K562 (cell line): Measurements from ENCODE around the gene PRXL2B. TPM values are rescaled to one million over a fixed set of nuclear protein-coding genes. Genes with fewer than 3 reads are reported as not detected.

ENCODE experiments used
- ATAC-seq: fragments of 200-7000 bp; cut with Tn5 transposase; 3 replicates; pipeline ENCODE4 v1.9.1; 2020; ENCODE audit warnings: moderate library complexity
- BruUV-seq: library from RNA; stranded (reverse); fragments of 400-500 nt; replicated peaks from 2 replicates; lab custom pipeline; 2021; lab: Mats Ljungman, UMichigan
- CTCF ChIA-PET: fragments of 300-600 bp; formaldehyde crosslinking; extraction: SDS; loops from one replicate; lab custom pipeline; 2021; ENCODE audit warnings: low intra/inter-chr PET ratio; lab: Yijun Ruan, JAX
- POLR2A ChIA-PET: fragments of 300-600, 350-650 bp; sonication (Branson Sonifier 250); formaldehyde crosslinking; extraction: SDS; loops from one replicate; lab custom pipeline; 2021; ENCODE audit warnings: antibody characterized with exemption, inconsistent platforms; lab: Yijun Ruan, JAX
- DNase-seq, 4 experiments: peaks; one replicate each; pipeline versions ENCODE4 v3.0.0 to v3.0.0-alpha.2; 2011 to 2018; ENCODE audit warnings: low spot score in 3 of 4, mixed read lengths in 3 of 4; ENCODE audit errors: extremely low read depth in 1 of 4
- FAIRE-seq: peaks from 2 replicates; lab custom pipeline; 2011; peaks lifted over from hg19 to GRCh38; lab: Jason Lieb, UNC
- H2AFZ ChIP-seq: 2 replicates; pipeline ENCODE4 v1.6.0; 2011; ENCODE audit warnings: low read depth, low read length, control low read depth, inconsistent platforms
- H3K27ac ChIP-seq: fragments of 200-600 bp; 3 replicates; pipeline ENCODE4 v1.8.0; 2011; ENCODE audit warnings: low read depth, mild to moderate bottlenecking, control low read depth, inconsistent platforms, low read length, moderate library complexity, mixed read lengths; ENCODE audit errors: extremely low read depth
- H3K27me3 ChIP-seq, 2 experiments: fragments of 300-600 bp in 1 of 2; 2 replicates in 1 of 2; 3 replicates in 1 of 2; pipeline versions ENCODE4 v1.6.0 to v1.8.0; 2011; ENCODE audit warnings: inconsistent platforms in 2 of 2, low read length in 2 of 2, mild to moderate bottlenecking in 1 of 2, mixed read lengths in 1 of 2, moderate library complexity in 1 of 2; ENCODE audit not compliant: control insufficient read depth in 2 of 2, insufficient read depth in 2 of 2
- H3K36me3 ChIP-seq: fragments of 300-600 bp; 3 replicates; pipeline ENCODE4 v1.8.0; 2011; ENCODE audit warnings: mild to moderate bottlenecking, low read length, inconsistent platforms; ENCODE audit not compliant: control insufficient read depth, insufficient read depth
- H3K4me1 ChIP-seq, 2 experiments: fragments of 200-600 bp in 1 of 2; replicated peaks in 1 of 2; 2 replicates in 1 of 2; 3 replicates in 1 of 2; pipeline versions ENCODE4 v1.5.1 to v1.8.0; 2011; ENCODE audit warnings: inconsistent platforms in 2 of 2, low read length in 2 of 2, mild to moderate bottlenecking in 1 of 2, mixed read lengths in 1 of 2, moderate library complexity in 1 of 2; ENCODE audit not compliant: control insufficient read depth in 2 of 2, insufficient read depth in 2 of 2
- H3K4me2 ChIP-seq: 2 replicates; pipeline ENCODE4 v1.6.1; 2011; ENCODE audit warnings: low read length, control low read depth, inconsistent platforms, mixed read lengths; ENCODE audit not compliant: insufficient read depth
- H3K4me3 ChIP-seq: fragments of 200-600 bp; sonication (generic), shearing (Covaris generic); 2 replicates; pipeline ENCODE4 v1.5.1; 2016; ENCODE audit warnings: control low read depth, inconsistent platforms
- H3K79me2 ChIP-seq: fragments of 200-600 bp; 3 replicates; pipeline ENCODE4 v1.8.0; 2011; ENCODE audit warnings: low read length, inconsistent platforms; ENCODE audit not compliant: control insufficient read depth, insufficient read depth
- H3K9ac ChIP-seq, 2 experiments: 2 replicates each; pipeline versions ENCODE4 v1.6.0 to v1.6.1; 2011; ENCODE audit warnings: low read depth in 2 of 2, low read length in 2 of 2, control low read depth in 1 of 2, inconsistent platforms in 1 of 2, mild to moderate bottlenecking in 1 of 2, mixed read lengths in 1 of 2; ENCODE audit not compliant: insufficient read depth in 1 of 2
- H3K9me1 ChIP-seq: one replicate; pipeline ENCODE4 v1.6.0; 2011; ENCODE audit warnings: inconsistent platforms, mild to moderate bottlenecking, low read length, moderate library complexity; ENCODE audit not compliant: control insufficient read depth, insufficient read depth
- H3K9me3 ChIP-seq: replicated peaks from 2 replicates; pipeline ENCODE4 v1.5.1; 2011; ENCODE audit warnings: low read depth, low read length, inconsistent platforms; ENCODE audit not compliant: control insufficient read depth, insufficient read depth
- H4K20me1 ChIP-seq: replicated peaks from 2 replicates; pipeline ENCODE4 v1.6.1; 2011; ENCODE audit warnings: low read length, inconsistent platforms, mixed read lengths; ENCODE audit not compliant: control insufficient read depth, insufficient read depth
- LARP7 ChIP-seq: fragments of 450-650 bp; IDR thresholded peaks from 2 replicates; pipeline ENCODE4 v1.6.1; 2016
- MED1 ChIP-seq: sonication (generic); formaldehyde crosslinking; IDR thresholded peaks from 2 replicates; pipeline ENCODE4 v1.8.1; 2023; ENCODE audit warnings: missing genetic modification reagents, borderline replicate concordance
- SPI1 ChIP-seq: IDR thresholded peaks from 2 replicates; pipeline ENCODE4 v1.6.1; 2011; ENCODE audit warnings: low read depth, low read length, control low read depth, borderline replicate concordance
- ZNF224 ChIP-seq: sonication (generic); formaldehyde crosslinking; IDR thresholded peaks from 2 replicates; pipeline ENCODE4 v1.8.0; 2022; ENCODE audit warnings: mild to moderate bottlenecking, missing genetic modification reagents
- WGBS: fragments of 100-300 bp; shearing (Covaris generic); methylation state at CpG from one replicate; pipeline ENCODE4 v1.1.6; 2016; ENCODE audit warnings: low coverage, mixed read lengths; ENCODE audit not compliant: insufficient coverage; ENCODE audit errors: missing lambda C conversion rate; 5-methylcytosine and 5-hydroxymethylcytosine counted together
- in situ Hi-C: fragments of 300-500 bp; cut with MboI; formaldehyde crosslinking; loops from 4 replicates; pipeline ENCODE4 v1.15.0; 2018; ENCODE audit warnings: inconsistent platforms, mixed read lengths
- intact Hi-C: fragments of 100-400 bp; cut with micrococcal nuclease; formaldehyde crosslinking; loops from 2 replicates; pipeline ENCODE4 v1.14.2; 2022
- polyA plus RNA-seq, 8 experiments: library from polyadenylated mRNA; depleted of rRNA in 4 of 8; stranded (reverse) in 5 of 8; unstranded in 3 of 8; fragments of >200 nt; fragmentation: Nextera tagmentation in 2 of 8; fragmentation: Illumina TruSeq in 1 of 8; extraction: Ambion mirVana in 2 of 8; extraction: Trizol in 1 of 8; gene quantifications; 2 replicates each; pipeline versions ENCODE4 v1.2.1 to v1.2.3, GENCODE V29; 2011 to 2014; ENCODE audit warnings: inconsistent platforms in 1 of 8, missing spikeins in 1 of 8
- total RNA-seq, 7 experiments: library from RNA; depleted of rRNA in 6 of 7; stranded (reverse); fragments of >200 nt in 6 of 7; fragmentation: Illumina TruSeq in 2 of 7; extraction: Trizol in 2 of 7; gene quantifications; 2 replicates each; pipeline versions ENCODE4 v1.2.1 to v1.2.3, GENCODE V29; 2011 to 2021; ENCODE audit warnings: low replicate concordance in 1 of 7
- TF ChIP-seq, protein P1 (sequence below): fragments of 200-400 bp; formaldehyde crosslinking; IDR thresholded peaks from 2 replicates; pipeline ENCODE4 v1.6.1; 2017; ENCODE audit warnings: mild to moderate bottlenecking, low read depth, low read length, moderate library complexity
- TF ChIP-seq, protein P2 (sequence below), 2 experiments: fragments of 450-650 bp; IDR thresholded peaks; 2 replicates each; pipeline ENCODE4 v1.6.1; 2016; ENCODE audit warnings: mild to moderate bottlenecking in 2 of 2, borderline replicate concordance in 1 of 2, low read depth in 1 of 2, moderate library complexity in 1 of 2

Gene PRXL2B
- total and polyA plus RNA-seq, 9 of the 15 experiments (the other 6 are each of a cell fraction or from before 2014, with no cell fraction given), result 0.99 to 25.3 (median 11.8) TPM

DNA sequence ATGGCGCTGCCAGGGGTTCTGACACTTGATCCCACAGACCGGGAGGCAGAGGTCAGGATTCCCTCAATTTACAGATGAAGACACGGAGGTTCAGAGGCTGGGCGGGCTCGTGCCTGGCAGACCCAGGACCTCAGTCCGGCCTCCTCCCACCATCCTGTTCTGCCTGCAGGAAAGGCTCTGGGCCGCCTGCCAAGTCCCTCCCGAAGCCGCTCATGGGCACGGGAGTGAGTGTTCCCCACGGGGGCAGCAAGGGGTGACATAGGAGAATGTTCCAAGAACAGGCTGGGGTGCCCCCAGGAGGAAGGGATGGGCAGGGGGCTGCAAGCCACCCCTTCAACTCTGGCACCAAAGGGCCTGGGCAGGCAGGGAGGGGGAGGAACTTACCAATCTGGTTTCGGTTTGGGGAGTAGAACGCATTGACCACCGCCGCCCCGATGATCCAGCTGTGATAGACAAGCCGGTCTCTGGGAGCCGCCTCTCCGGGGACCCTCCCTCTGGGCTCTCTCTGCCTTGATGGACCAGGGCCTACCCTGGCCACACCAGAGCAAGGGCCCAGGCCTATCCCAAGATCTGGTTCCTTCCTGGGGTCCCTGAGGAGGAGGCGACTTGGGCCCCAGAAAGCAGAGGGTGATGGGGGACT, 7.5 kb downstream of the PRXL2B start (continued):
- TF ChIP-seq SPI1 (no peak), MED1 (CRISPR knock-in tag) (no peak), ZNF224 (CRISPR knock-in tag) (no peak)

DNA sequence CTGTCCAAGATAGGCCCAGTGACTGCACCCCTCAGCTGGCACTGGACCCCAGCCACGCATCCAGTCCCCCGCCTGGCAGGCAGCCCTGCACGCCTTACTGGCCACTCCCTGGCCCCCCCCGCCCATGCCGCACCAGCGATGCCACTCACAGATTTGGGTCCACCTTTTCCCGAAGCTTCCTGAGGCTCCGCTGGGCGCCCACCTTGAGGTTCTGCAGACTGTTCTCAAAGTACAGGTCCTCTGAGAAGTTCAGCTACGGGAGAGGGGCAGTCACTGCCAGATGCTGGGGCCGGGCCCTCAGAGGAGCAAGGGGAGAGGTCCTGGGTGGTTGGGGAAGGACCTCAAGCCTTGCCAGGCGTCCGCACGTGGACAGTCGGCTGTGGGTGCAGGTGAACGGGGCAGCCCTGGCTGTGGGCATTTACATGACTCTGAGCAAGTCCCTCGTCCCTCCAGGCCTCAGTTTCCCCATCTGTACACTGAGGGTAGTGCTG, 8.1 kb downstream of the PRXL2B start:
- Histone ChIP-seq H3K9me1 (no peaks in the 10 kb centered on the region), H3K4me3 (no peak overlapping the region), H4K20me1 (0 out of 2 replicates have a peak, but pooled peaks cover 6% of the 10 kb centered on the region), H3K27me3 (peaks cover 13 to 57% of the 10 kb centered on the region in 2 experiments; a peak in 4 of 5 replicates), H3K36me3 (no peaks in the 10 kb centered on the region), H3K4me2 (no peak overlapping the region), H3K9me3 (no peaks in the 10 kb centered on the region), H3K27ac (no peak overlapping the region), H3K79me2 (no peaks in the 10 kb centered on the region), H3K4me1 (peaks cover 0 to 57% of the 10 kb centered on the region in 2 experiments; a peak in 2 of 5 replicates), H2AFZ (no peak overlapping the region), H3K9ac (no peak overlapping the region)
- TF ChIP-seq, protein P1, sequence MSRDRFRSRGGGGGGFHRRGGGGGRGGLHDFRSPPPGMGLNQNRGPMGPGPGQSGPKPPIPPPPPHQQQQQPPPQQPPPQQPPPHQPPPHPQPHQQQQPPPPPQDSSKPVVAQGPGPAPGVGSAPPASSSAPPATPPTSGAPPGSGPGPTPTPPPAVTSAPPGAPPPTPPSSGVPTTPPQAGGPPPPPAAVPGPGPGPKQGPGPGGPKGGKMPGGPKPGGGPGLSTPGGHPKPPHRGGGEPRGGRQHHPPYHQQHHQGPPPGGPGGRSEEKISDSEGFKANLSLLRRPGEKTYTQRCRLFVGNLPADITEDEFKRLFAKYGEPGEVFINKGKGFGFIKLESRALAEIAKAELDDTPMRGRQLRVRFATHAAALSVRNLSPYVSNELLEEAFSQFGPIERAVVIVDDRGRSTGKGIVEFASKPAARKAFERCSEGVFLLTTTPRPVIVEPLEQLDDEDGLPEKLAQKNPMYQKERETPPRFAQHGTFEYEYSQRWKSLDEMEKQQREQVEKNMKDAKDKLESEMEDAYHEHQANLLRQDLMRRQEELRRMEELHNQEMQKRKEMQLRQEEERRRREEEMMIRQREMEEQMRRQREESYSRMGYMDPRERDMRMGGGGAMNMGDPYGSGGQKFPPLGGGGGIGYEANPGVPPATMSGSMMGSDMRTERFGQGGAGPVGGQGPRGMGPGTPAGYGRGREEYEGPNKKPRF, result no peak
- no peak for TF ChIP-seq LARP7
- TF ChIP-seq, protein P2, sequence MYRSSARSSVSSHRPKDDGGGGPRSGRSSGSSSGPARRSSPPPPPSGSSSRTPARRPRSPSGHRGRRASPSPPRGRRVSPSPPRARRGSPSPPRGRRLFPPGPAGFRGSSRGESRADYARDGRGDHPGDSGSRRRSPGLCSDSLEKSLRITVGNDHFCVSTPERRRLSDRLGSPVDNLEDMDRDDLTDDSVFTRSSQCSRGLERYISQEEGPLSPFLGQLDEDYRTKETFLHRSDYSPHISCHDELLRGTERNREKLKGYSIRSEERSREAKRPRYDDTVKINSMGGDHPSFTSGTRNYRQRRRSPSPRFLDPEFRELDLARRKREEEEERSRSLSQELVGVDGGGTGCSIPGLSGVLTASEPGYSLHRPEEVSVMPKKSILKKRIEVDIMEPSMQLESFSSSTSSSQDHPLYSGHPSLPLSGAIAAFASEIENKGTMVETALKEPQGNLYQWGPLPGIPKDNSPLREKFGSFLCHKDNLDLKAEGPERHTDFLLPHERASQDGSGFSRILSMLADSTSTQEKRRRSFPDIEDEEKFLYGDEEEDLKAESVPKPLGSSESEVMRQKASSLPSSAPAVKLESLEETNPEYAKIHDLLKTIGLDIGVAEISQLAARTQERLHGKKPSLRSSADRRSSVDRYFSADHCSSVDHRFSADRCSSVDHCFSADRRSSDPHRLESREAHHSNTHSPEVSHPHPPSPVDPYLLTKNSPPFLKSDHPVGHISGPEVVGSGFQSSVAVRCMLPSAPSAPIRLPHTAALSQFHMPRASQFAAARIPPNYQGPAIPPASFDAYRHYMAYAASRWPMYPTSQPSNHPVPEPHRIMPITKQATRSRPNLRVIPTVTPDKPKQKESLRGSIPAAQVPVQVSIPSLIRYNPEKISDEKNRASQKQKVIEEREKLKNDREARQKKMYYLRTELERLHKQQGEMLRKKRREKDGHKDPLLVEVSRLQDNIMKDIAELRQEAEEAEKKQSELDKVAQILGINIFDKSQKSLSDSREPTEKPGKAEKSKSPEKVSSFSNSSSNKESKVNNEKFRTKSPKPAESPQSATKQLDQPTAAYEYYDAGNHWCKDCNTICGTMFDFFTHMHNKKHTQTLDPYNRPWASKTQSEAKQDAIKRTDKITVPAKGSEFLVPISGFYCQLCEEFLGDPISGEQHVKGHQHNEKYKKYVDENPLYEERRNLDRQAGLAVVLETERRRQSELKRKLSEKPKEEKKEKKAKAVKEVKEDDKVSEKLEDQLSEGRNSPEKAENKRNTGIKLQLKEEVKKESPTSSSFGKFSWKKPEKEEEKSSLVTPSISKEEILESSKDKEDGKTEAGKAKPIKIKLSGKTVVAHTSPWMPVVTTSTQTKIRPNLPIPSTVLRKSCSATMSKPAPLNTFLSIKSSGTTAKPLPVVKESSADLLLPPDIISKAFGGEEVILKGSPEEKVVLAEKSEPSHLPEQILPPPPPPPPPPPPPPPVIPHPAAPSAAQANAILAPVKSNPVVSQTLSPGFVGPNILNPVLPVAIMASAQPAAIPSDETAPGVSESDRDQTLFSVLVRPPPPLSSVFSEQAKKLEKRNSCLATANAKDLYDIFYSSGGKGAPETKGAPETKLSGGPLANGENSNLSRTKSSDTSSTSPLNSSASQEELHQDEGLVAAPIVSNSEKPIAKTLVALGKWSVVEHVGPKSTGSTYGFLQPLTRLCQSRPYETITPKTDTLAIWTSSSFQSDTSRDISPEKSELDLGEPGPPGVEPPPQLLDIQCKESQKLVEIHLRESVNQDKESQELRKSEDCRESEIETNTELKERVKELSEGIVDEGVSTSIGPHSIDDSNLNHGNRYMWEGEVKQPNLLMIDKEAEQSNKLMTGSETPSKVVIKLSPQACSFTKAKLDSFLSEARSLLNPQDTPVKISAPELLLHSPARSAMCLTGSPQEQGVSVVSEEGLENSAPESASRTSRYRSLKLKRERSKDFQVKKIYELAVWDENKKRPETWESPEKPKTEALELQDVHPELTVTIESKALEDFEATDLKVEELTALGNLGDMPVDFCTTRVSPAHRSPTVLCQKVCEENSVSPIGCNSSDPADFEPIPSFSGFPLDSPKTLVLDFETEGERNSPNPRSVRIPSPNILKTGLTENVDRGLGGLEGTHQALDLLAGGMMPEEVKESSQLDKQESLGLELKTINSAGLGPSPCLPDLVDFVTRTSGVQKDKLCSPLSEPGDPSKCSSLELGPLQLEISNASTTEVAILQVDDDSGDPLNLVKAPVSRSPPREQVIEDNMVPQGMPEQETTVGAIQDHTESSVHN (IDR thresholded peaks at IDR 0.05; ENCODE audit: borderline replicate concordance in 1 of 2, low read depth in 1 of 2), result no peak
- DNase-seq (no peak), ATAC-seq (no peak), FAIRE-seq (no peak)
- intact Hi-C loops, result no loop called here
- ChIA-PET CTCF (no interaction called here), POLR2A (interaction anchor here (0.6 to 1.4 kb wide), 3 partner anchors 8 to 211 kb away, joined by 3 read pairs; no protein-coding TSS in a partner anchor)
- in situ Hi-C loops, result no loop called here
- 4% methylated on average over 17 of the region's 17 CpGs for WGBS
- BruUV-seq, result no TSS peak
